Chondrocyte (in vitro differentiated cells): ENCODE data around the gene MB. TPM values are rescaled to one million over a fixed set of nuclear protein-coding genes. Genes with fewer than 3 reads are reported as not detected.

Experiments
- DNase-seq: peaks from one replicate; pipeline ENCODE4 v3.0.0; 2021; ENCODE audit warnings: mixed read lengths, low spot score
- H3K27ac Mint-ChIP-seq: one replicate; pipeline ENCODE4 v1.8.0; 2021; ENCODE audit warnings: mild to moderate bottlenecking, moderate library complexity, mixed read lengths; ENCODE audit not compliant: unreplicated experiment
- H3K27me3 Mint-ChIP-seq: 2 replicates; pipeline ENCODE4 v1.8.0; 2021; ENCODE audit warnings: low read depth, mixed read lengths
- H3K36me3 Mint-ChIP-seq: 2 replicates; pipeline ENCODE4 v1.8.0; 2021; ENCODE audit warnings: low read depth, mixed read lengths
- H3K4me1 Mint-ChIP-seq: 2 replicates; pipeline ENCODE4 v1.8.0; 2021; ENCODE audit warnings: low read depth, mild to moderate bottlenecking, mixed read lengths
- H3K4me3 Mint-ChIP-seq: one replicate; pipeline ENCODE4 v1.8.0; 2021; ENCODE audit warnings: mild to moderate bottlenecking, moderate library complexity, mixed read lengths; ENCODE audit not compliant: unreplicated experiment
- H3K9me3 Mint-ChIP-seq: 2 replicates; pipeline ENCODE4 v1.8.0; 2021; ENCODE audit warnings: low read depth, mixed read lengths
- total RNA-seq: library from RNA; stranded (reverse); gene quantifications from 3 replicates; pipeline ENCODE4 v1.2.1, GENCODE V29; 2021
- TF ChIP-seq, protein P1 (sequence below): fragments of 200-600 bp; sonication (generic); IDR thresholded peaks from 2 replicates; pipeline ENCODE4 v1.5.0; 2021; ENCODE audit warnings: antibody characterized with exemption, mild to moderate bottlenecking, moderate library complexity

The MB gene
- total RNA-seq, 1 donor from 2014 or later: not detected

GRCh38 chr22:35609761-35610160, 7.4 kb downstream of the MB start:
- Mint-ChIP-seq H3K27me3 (peaks cover 17% of the 10 kb centered on the region), H3K36me3 (peaks cover 1% of the 10 kb centered on the region), H3K27ac (no peak overlapping the region), H3K9me3 (no peaks in the 10 kb centered on the region), H3K4me3 (no peak overlapping the region), H3K4me1 (peaks cover 3% of the 10 kb centered on the region)
- DNase-seq: no peak
- TF ChIP-seq, protein P1, sequence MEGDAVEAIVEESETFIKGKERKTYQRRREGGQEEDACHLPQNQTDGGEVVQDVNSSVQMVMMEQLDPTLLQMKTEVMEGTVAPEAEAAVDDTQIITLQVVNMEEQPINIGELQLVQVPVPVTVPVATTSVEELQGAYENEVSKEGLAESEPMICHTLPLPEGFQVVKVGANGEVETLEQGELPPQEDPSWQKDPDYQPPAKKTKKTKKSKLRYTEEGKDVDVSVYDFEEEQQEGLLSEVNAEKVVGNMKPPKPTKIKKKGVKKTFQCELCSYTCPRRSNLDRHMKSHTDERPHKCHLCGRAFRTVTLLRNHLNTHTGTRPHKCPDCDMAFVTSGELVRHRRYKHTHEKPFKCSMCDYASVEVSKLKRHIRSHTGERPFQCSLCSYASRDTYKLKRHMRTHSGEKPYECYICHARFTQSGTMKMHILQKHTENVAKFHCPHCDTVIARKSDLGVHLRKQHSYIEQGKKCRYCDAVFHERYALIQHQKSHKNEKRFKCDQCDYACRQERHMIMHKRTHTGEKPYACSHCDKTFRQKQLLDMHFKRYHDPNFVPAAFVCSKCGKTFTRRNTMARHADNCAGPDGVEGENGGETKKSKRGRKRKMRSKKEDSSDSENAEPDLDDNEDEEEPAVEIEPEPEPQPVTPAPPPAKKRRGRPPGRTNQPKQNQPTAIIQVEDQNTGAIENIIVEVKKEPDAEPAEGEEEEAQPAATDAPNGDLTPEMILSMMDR: no peak

DNA sequence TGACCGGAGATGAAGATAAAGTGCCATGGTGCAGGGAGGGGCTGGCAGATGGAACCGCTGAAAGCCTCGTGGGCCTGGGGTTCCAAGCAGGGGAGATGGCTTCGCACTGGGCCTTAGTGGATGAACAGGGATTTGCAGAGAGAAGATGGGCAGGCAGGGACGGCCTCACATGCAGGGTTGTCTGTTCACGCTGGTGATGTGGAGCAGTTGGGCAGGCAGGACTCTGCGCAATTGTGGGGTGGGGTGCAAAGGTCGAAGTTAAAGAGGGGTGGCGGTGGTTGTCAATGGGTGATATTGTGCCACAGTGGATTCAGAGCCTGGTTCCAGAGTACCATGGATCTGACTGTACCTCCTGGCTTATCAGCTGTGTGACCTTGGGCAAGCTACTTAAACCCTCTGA, 7.9 kb downstream of the MB start:
- Mint-ChIP-seq H3K4me3 (no peak overlapping the region), H3K9me3 (no peaks in the 10 kb centered on the region), H3K4me1 (peaks cover 5% of the 10 kb centered on the region), H3K27me3 (peaks cover 17% of the 10 kb centered on the region), H3K27ac (no peak overlapping the region), H3K36me3 (peaks cover 1% of the 10 kb centered on the region)
- TF ChIP-seq, protein P1: no peak
- no peak for DNase-seq

GRCh38 chr22:35608088-35608487, 9.0 kb downstream of the MB start:
- H3K36me3 Mint-ChIP-seq: peaks cover 1% of the 10 kb centered on the region
- no peak overlapping the region for H3K4me3 Mint-ChIP-seq
- DNase-seq: no peak
- H3K27ac Mint-ChIP-seq: no peak overlapping the region
- TF ChIP-seq, protein P1: no peak
- H3K27me3 Mint-ChIP-seq: peaks cover 17% of the 10 kb centered on the region
- no peaks in the 10 kb centered on the region for H3K9me3 Mint-ChIP-seq
- H3K4me1 Mint-ChIP-seq: peaks cover 5% of the 10 kb centered on the region

GRCh38 chr22:35606916-35607315, 10.2 kb downstream of the MB start:
- no peak for DNase-seq
- Mint-ChIP-seq H3K9me3 (no peaks in the 10 kb centered on the region), H3K4me3 (no peak overlapping the region), H3K36me3 (peaks cover 1% of the 10 kb centered on the region), H3K27me3 (peaks cover 14% of the 10 kb centered on the region), H3K27ac (no peak overlapping the region), H3K4me1 (peaks cover 5% of the 10 kb centered on the region)
- TF ChIP-seq, protein P1: no peak

DNA sequence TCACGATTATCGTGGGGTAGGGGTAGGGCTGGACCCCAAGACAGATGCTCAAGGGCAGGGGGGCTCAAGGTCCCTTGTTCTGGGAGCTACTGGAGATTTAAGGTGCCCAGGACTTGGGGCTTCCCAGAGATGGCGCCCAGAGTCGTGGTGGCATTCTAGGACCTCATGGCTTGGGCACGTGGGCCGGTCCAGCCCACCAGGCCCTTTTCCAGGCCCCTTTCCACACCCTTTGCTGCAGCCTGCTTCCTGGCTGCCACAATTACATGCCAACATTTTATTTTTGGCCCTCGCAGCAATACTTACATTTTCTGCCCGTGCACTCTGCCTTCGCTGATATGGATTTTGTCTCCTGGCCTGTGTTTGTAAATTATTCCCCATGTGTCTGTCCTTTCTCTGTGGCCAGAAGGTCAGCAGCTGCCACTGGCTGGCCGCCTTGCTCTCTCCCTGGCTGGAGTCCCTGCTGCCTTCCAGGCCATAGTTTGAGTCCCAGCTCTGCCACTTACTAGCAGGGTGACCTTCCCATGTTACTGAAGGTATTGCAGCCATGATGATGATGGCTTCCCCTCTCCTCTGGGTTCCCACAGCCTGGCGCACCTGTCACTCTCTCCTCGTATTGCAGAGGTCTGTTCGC, 11.2 kb downstream of the MB start:
- no peak for DNase-seq
- Mint-ChIP-seq H3K27ac (no peak overlapping the region), H3K36me3 (peaks cover 1% of the 10 kb centered on the region), H3K9me3 (no peaks in the 10 kb centered on the region), H3K27me3 (peaks cover 12% of the 10 kb centered on the region), H3K4me3 (no peak overlapping the region), H3K4me1 (peaks cover 5% of the 10 kb centered on the region)
- TF ChIP-seq, protein P1: no peak
